ENCODE measurements around the gene ZNF710. TPM values are rescaled to one million over a fixed set of nuclear protein-coding genes. Genes with fewer than 3 reads are reported as not detected.

Gene ZNF710
- polyA plus RNA-seq, 1 of the 3 experiments (the other 2 are of a cell fraction), result 2.7 TPM

DNA sequence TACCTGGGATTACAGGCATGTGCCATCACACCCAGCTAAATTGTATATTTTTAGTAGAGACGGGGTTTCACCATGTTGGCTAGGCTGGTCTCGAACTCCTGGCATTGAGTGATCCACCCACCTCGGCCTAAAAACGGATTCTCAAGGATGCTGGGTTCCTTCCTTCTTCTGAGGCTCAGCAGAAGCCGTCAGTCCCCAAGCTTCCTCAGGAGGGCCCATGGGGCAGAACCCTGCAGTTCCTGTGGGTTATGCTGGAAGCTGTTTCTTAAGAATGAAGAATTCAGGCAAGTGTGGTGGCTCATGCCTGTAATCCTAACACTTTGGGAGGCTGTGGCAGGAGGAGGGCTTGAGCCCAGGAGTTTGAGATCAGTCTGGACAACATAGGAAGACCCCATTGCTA, 29.0 kb upstream of the ZNF710 start:
- Histone ChIP-seq H2AFZ (ENCODE audit: low read depth) (no peak overlapping the region), H3K4me1 (ENCODE audit: control insufficient read depth in 1 of 2, insufficient read depth in 2 of 2, low read depth in 1 of 2, low read length in 1 of 2) (no peaks in the 10 kb centered on the region; a peak in 1 of 4 replicates), H3K36me3 (replicated peaks in 1 of 2; ENCODE audit: control insufficient read depth in 1 of 2, insufficient read depth in 2 of 2, low read length in 1 of 2) (no peaks in the 10 kb centered on the region), H3K27me3 (ENCODE audit: insufficient read depth) (no peaks in the 10 kb centered on the region), H3K9ac (no peak overlapping the region), H3K79me2 (ENCODE audit: insufficient read depth) (no peaks in the 10 kb centered on the region), H3K4me3 (ENCODE audit: low read depth in 2 of 2, low read length in 1 of 2) (no peak overlapping the region), H3K9me2 (no peaks in the 10 kb centered on the region), H3K27ac (ENCODE audit: low read depth in 2 of 2, low read length in 1 of 2) (no peak overlapping the region), H4K20me1 (ENCODE audit: insufficient read depth) (no peaks in the 10 kb centered on the region), H3F3A (replicated peaks; ENCODE audit: insufficient read depth) (no peaks in the 10 kb centered on the region), H3K9me3 (no peaks in the 10 kb centered on the region), H3K4me2 (no peak overlapping the region)
- DNase-seq, result no peak
- ChIA-PET CTCF (interaction anchor here (0.6 to 2.4 kb wide), 15 partner anchors 11 to 245 kb away, joined by 3 to 13 read pairs (median 4); partner anchors contain the start of gene ARPIN), POLR2A (no interaction called here)
- TF ChIP-seq RAD21 (IDR thresholded peaks at IDR 0.05; ENCODE audit: low read length), result no peak
- no peak for TF ChIP-seq MEF2A (IDR thresholded peaks at IDR 0.05; ENCODE audit: borderline replicate concordance, low read depth)
- TF ChIP-seq SIN3A (IDR thresholded peaks at IDR 0.05; ENCODE audit: borderline replicate concordance, low read depth, low read length), result no peak
- TF ChIP-seq RCOR1 (IDR thresholded peaks at IDR 0.05; ENCODE audit: low read length), result no peak
- TF ChIP-seq ZBTB33 (IDR thresholded peaks at IDR 0.05; ENCODE audit: borderline replicate concordance, low read depth), result no peak
- TF ChIP-seq CHD2 (IDR thresholded peaks at IDR 0.05; ENCODE audit: low read length, partially characterized antibody), result no peak
- 80% methylated on average over 5 of the region's 5 CpGs for WGBS (ENCODE audit: low lambda C conversion rate)

GRCh38 chr15:89975482-89976245, 25.5 kb upstream of the ZNF710 start:
- H3K79me2 ChIP-seq (ENCODE audit: insufficient read depth), result no peaks in the 10 kb centered on the region
- no peak overlapping the region for H3K27ac ChIP-seq (ENCODE audit: low read depth in 2 of 2, low read length in 1 of 2)
- no peaks in the 10 kb centered on the region; a peak in 1 of 4 replicates for H3K4me1 ChIP-seq (ENCODE audit: control insufficient read depth in 1 of 2, insufficient read depth in 2 of 2, low read depth in 1 of 2, low read length in 1 of 2)
- no peaks in the 10 kb centered on the region for H3K27me3 ChIP-seq (ENCODE audit: insufficient read depth)
- no peak overlapping the region for H3K4me2 ChIP-seq
- no peak overlapping the region for H2AFZ ChIP-seq (ENCODE audit: low read depth)
- no peak for DNase-seq
- no peaks in the 10 kb centered on the region for H3F3A ChIP-seq (replicated peaks; ENCODE audit: insufficient read depth)
- H3K9me2 ChIP-seq, result no peaks in the 10 kb centered on the region
- H3K36me3 ChIP-seq (replicated peaks in 1 of 2; ENCODE audit: control insufficient read depth in 1 of 2, insufficient read depth in 2 of 2, low read length in 1 of 2), result no peaks in the 10 kb centered on the region
- POLR2A ChIA-PET, result no interaction called here
- H3K9me3 ChIP-seq, result no peaks in the 10 kb centered on the region
- no peaks in the 10 kb centered on the region for H4K20me1 ChIP-seq (ENCODE audit: insufficient read depth)
- 43% methylated on average over 5 of the region's 8 CpGs for WGBS (ENCODE audit: low lambda C conversion rate)
- no peak for TF ChIP-seq MEF2A (IDR thresholded peaks at IDR 0.05; ENCODE audit: borderline replicate concordance, low read depth)
- TF ChIP-seq FOSL2 (IDR thresholded peaks at IDR 0.05; ENCODE audit: borderline replicate concordance, low read depth), result no peak
- no peak for TF ChIP-seq GATA2 (CRISPR knock-in tag; IDR thresholded peaks at IDR 0.05)
- no peak for TF ChIP-seq PBX3 (IDR thresholded peaks at IDR 0.05)
- no peak for TF ChIP-seq FOXM1 (IDR thresholded peaks at IDR 0.05; ENCODE audit: low read depth)
- no peak for TF ChIP-seq EP300 (IDR thresholded peaks at IDR 0.05; ENCODE audit: borderline replicate concordance in 1 of 2, low read depth in 1 of 2, low read length in 1 of 2)
- TF ChIP-seq SMC3 (IDR thresholded peaks at IDR 0.05; ENCODE audit: low read depth, low read length), result no peak
- CTCF ChIA-PET, result interaction anchor here (1.0 to 1.1 kb wide), 3 partner anchors 18 to 95 kb away, joined by 3 to 4 read pairs (median 4); no protein-coding TSS in a partner anchor
- no peak overlapping the region for H3K9ac ChIP-seq
- no peak overlapping the region for H3K4me3 ChIP-seq (ENCODE audit: low read depth in 2 of 2, low read length in 1 of 2)
